GM12878 (cell line): Measurements from ENCODE around the gene C19orf44. TPM values are rescaled to one million over a fixed set of nuclear protein-coding genes. Genes with fewer than 3 reads are reported as not detected.

ENCODE experiments used
- CTCF ChIP-seq, 3 experiments: IDR thresholded peaks in 2 of 3; conservative IDR thresholded peaks in 1 of 3; 2 replicates each; pipeline ENCODE4 v1.5.1; 2011; ENCODE audit warnings: low read depth in 3 of 3, low read length in 3 of 3, mild to moderate bottlenecking in 3 of 3, control low read depth in 2 of 3, moderate library complexity in 2 of 3, inconsistent platforms in 1 of 3, mixed read lengths in 1 of 3; ENCODE audit not compliant: control insufficient read depth in 2 of 3, insufficient read depth in 1 of 3; ENCODE audit errors: extremely low read depth in 1 of 3
- DPF2 ChIP-seq: fragments of 450-650 bp; IDR thresholded peaks from 2 replicates; pipeline ENCODE4 v1.6.1; 2017; ENCODE audit warnings: mild to moderate bottlenecking
- MXI1 ChIP-seq: fragments of 150-350 bp; IDR thresholded peaks from 2 replicates; pipeline ENCODE4 v1.6.1; 2011; ENCODE audit warnings: low read depth, mild to moderate bottlenecking, inconsistent platforms, low read length, improper control_type of control experiment
- MYC ChIP-seq: IDR thresholded peaks from 2 replicates; pipeline ENCODE4 v1.6.1; 2011; ENCODE audit warnings: mild to moderate bottlenecking, low read length, moderate library complexity, inconsistent platforms; ENCODE audit not compliant: insufficient read depth, insufficient replicate concordance, insufficient read length, severe bottlenecking
- NR2F1 ChIP-seq: fragments of 450-650 bp; conservative IDR thresholded peaks from 2 replicates; pipeline ENCODE4 v1.6.1; 2017; ENCODE audit warnings: mild to moderate bottlenecking
- POLR2A ChIP-seq: IDR thresholded peaks from 2 replicates; pipeline ENCODE4 v1.6.1; 2011; ENCODE audit warnings: low read depth, mild to moderate bottlenecking, low read length
- RBBP5 ChIP-seq: fragments of 200-600 bp; sonication (generic); conservative IDR thresholded peaks from 2 replicates; pipeline ENCODE4 v1.6.1; 2016
- RUNX3 ChIP-seq: IDR thresholded peaks from 2 replicates; pipeline ENCODE4 v1.6.1; 2012; ENCODE audit warnings: low read length, inconsistent platforms
- SPI1 ChIP-seq: IDR thresholded peaks from 2 replicates; pipeline ENCODE4 v1.6.1; 2011; ENCODE audit warnings: low read depth, mild to moderate bottlenecking, low read length, moderate library complexity, borderline replicate concordance; ENCODE audit not compliant: insufficient read depth
- SREBF1 ChIP-seq: IDR thresholded peaks from 2 replicates; pipeline ENCODE4 v1.6.1; 2012; ENCODE audit warnings: mild to moderate bottlenecking, low read length
- TAF1 ChIP-seq: IDR thresholded peaks from 2 replicates; pipeline ENCODE4 v1.6.1; 2011; ENCODE audit warnings: mild to moderate bottlenecking, low read depth, low read length, borderline replicate concordance
- polyA plus RNA-seq, 11 experiments: library from polyadenylated mRNA; depleted of rRNA in 4 of 11; unstranded in 6 of 11; stranded (reverse) in 5 of 11; fragments of >200 nt; fragmentation: Nextera tagmentation in 4 of 11; fragmentation: Illumina TruSeq in 1 of 11; extraction: Ambion mirVana in 4 of 11; extraction: Trizol in 1 of 11; gene quantifications; 1 replicate in 1 of 11; 2 replicates in 10 of 11; pipeline versions ENCODE4 v1.2.1 to v1.2.3, GENCODE V29; 2011 to 2016; ENCODE audit warnings: inconsistent platforms in 2 of 11, missing spikeins in 2 of 11, low read depth in 1 of 11
- total RNA-seq, 4 experiments: library from RNA; depleted of rRNA in 3 of 4; stranded (reverse); fragments of >200 nt in 3 of 4; fragmentation: Illumina TruSeq in 1 of 4; extraction: Trizol in 1 of 4; gene quantifications; 2 replicates each; pipeline versions ENCODE4 v1.2.1 to v1.2.3, GENCODE V29; 2013 to 2021
- TF ChIP-seq, protein P1 (sequence below): fragments of 450-650 bp; conservative IDR thresholded peaks from 2 replicates; pipeline ENCODE4 v1.6.1; 2017; ENCODE audit warnings: mild to moderate bottlenecking, moderate library complexity

C19orf44 gene
- total and polyA plus RNA-seq, 10 of the 15 experiments (the other 5 are each of a cell fraction or from before 2014, with no cell fraction given), result 0.26 to 5.2 (median 3.6) TPM

DNA sequence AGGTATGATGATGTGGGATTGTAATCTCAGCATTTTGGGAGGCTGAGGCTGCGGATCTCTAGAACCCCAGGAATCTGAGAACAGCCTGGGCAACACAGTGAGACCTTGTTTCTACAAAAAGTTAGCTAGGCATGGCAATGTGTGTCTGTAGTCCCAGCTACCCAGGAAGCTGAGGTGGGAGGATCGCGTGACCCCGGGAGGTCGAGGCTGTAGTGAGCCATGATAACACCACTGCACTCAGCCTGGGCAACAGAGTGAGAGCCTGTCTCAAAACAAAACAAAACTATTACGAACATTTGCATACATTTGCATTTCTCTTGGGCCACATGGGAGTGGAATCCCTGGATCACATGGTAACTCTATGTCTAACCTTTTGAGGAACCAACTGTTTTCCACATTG is 1.6 kb downstream of the C19orf44 start (continued):
- TF ChIP-seq, protein P1, sequence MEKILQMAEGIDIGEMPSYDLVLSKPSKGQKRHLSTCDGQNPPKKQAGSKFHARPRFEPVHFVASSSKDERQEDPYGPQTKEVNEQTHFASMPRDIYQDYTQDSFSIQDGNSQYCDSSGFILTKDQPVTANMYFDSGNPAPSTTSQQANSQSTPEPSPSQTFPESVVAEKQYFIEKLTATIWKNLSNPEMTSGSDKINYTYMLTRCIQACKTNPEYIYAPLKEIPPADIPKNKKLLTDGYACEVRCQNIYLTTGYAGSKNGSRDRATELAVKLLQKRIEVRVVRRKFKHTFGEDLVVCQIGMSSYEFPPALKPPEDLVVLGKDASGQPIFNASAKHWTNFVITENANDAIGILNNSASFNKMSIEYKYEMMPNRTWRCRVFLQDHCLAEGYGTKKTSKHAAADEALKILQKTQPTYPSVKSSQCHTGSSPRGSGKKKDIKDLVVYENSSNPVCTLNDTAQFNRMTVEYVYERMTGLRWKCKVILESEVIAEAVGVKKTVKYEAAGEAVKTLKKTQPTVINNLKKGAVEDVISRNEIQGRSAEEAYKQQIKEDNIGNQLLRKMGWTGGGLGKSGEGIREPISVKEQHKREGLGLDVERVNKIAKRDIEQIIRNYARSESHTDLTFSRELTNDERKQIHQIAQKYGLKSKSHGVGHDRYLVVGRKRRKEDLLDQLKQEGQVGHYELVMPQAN, result no peak
- TF ChIP-seq RBBP5 (no peak), TAF1 (no peak), CTCF (IDR thresholded peaks at IDR 0.05 in 2 of 3, conservative IDR thresholded peaks at IDR 0.05 in 1 of 3; ENCODE audit: control insufficient read depth in 2 of 3, extremely low read depth in 1 of 3, insufficient read depth in 1 of 3, low read depth in 3 of 3, low read length in 3 of 3) (no peak), NR2F1 (no peak), MXI1 (no peak), MYC (no peak), RUNX3 (no peak), DPF2 (no peak), SREBF1 (no peak), SPI1 (no peak), POLR2A (no peak)
